Stimulated activated CD4-positive, alpha-beta T cell treated with anti-CD3 and anti-CD28 coated beads, Interleukin-12 subunit alpha, Interleukin-12 subunit beta, amount 100 ng/mL, for 24 hours (primary cell): ENCODE results near the gene HNRNPU.

Experiments used
- DNase-seq, 2 experiments: peaks; one replicate each; pipeline ENCODE4 v3.0.0-alpha.2; 2020; ENCODE audit warnings: low read depth in 2 of 2

The HNRNPU gene

DNA sequence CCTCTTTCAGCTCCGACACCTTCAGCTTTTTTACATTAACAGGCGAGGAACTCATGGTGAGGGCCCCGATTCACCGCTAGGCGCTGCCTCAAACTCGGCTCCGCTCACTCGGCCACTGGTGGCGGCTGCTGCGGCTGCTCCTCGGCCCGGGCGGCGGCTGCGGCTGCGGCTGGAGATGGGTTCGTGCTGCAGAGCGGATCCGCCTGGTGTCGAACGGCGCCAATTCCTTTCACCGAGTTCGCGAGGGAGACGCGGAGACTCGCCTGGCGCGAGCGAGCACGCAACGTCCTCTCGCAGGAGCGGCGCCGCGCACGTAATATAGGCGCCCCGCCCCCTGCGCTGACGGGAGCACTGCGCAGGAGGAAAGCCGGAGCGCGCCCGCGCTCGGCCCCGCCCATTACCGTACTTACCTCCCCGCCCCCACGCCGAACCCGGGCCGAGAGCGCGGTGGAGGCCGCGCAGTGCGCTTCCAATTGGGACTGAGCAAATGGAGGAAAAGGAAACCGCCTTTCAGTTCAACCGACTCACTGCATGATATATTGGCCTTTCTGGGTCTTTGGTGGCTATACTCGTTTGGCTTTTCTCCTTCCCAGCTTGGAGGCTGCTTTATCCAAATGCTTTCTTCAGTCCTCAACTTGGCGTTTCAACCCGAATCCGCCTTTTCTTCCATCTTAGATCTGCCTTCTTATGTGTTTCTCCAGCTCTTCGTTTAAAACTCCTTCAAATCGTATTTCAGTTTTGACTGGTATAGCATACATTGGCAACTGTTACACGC lies at the start of gene HNRNPU:
Gene HNRNPU, minus strand, starts transcription at position 291 of the 775 bp plus-strand sequence. Its CDS starts 236 bp downstream, at position 55.
- peak; percentile 91 to 94 for DNase-seq

DNA sequence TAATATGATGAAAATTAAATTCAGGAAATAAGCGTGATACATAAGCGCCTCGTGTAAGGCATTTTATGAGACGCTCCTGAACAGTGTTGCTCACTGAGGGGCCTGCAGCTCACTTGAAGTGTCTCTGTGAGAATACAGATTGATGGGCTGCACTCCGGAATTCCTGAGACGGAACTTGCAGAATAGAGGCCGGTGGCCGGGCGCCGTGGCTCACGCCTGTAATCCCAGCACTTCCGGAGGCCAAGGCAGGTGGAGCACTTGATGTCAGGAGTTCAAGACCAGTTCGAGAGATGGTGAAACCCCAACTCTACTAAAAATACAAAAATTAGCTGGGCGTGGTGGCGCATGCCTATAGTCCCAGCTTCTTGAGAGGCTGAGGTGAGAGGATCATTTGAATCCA lies 49.5 kb upstream of the HNRNPU start:
- no peak for DNase-seq

GRCh38 chr1:244904119-244904518 lies 39.8 kb upstream of the HNRNPU start:
- no peak for DNase-seq

DNA sequence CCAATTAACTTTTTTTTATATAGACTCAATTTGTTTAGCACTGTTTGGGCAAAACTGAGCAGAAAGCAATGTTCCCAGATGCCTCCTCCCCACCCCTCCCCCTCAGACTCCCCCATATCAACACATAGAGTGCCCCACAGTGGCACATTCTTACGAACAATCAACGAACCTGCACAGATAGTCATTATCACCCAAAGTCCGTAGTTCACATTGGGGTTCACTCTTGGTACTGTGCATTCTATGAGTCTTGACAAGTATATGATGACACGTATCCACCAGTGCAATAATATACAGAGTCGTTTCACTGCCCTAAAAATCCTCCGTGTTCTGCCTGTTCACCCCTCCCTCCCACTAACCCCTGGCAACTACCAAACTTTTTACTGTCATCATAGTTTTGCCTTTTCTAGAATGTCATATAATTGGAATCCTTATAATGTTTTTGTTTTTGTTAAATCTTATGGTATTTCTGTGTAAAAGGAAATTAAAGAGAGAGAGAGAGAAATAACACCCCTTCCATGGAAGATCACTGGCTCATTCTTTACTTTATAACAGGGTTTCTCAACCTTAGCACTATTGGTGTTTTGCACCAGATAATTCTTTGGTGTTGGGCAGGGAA lies 37.2 kb upstream of the HNRNPU start:
- no peak for DNase-seq

GRCh38 chr1:244897476-244898254 lies 33.3 kb upstream of the HNRNPU start:
- DNase-seq: no peak

DNA sequence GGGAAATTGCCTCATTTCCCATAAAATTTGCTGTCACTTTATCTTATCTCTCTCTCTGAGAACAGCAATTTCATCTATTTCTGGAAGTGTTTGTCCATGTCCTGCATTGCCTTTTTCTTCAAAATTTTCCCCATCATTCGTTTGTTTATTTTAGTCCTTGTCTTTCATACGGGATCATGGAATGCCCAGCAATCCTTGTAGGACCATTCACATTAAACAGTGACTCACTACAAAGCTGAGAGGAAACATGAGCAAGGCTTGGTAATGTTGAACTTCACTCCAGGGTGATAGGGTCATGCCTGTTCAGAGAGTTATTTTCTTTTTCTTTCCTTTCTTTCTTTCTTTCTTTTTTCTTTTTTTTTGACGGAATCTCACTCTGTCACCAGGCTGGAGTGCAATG lies 32.2 kb upstream of the HNRNPU start:
- no peak for DNase-seq

GRCh38 chr1:244893836-244894235 lies 29.5 kb upstream of the HNRNPU start:
- DNase-seq: no peak

GRCh38 chr1:244887281-244887680 lies 22.9 kb upstream of the HNRNPU start:
- no peak for DNase-seq

DNA sequence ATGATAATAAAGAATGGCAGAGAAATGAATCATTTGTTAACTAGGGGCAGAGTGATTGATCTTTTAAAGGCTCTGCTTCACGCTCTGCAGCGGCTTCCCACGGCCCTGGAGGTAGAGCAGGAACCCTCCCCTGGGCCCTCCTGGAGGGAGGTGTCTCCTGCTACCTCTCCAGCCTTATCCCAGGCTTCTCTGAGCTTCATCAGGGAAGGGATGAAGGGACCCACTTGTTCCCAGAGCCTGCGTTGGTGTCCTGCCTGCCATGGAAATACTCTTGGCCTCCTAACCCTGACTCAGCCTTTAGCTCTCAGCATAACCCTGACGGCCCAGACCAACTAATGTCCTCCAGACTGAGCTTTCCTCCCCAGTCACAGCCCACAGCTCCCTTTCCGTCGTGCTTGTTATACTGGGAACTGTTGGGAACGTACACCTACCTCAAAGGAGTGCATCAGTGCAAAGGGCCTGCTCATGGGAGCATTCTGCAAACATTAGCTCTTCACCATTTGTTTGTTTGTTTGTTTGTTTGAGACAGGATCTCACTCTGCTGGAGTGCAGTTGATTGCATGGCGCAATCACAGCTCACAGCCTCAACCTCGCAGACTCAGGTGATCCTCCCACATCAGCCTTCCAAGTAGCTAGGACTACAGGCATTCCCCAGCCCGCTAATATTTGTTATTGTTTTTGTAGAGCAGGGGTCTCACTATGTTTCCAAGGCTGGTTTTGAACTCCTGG lies 17.4 kb upstream of the HNRNPU start:
- no peak for DNase-seq

DNA sequence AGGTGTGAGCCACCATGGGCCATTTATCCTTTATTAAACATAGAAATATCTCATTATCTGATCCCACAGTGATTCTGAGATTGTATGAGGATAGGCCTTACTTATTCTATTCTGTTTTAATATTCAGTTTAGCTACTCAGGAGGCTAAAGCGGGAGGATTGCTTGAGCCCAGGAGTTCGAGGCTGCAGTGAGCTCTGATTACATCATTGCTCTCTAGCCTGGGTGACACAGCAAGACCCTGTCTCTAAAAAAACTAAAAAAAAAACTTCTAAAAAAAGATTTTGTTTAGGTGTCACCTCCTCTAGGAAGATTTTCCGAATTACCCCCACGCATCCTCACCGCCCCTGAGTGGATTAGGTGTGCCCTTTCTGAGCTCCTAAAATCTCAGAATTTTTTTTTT lies 14.3 kb upstream of the HNRNPU start:
- no peak for DNase-seq

GRCh38 chr1:244876228-244876910 lies 12.0 kb upstream of the HNRNPU start:
- no peak for DNase-seq

DNA sequence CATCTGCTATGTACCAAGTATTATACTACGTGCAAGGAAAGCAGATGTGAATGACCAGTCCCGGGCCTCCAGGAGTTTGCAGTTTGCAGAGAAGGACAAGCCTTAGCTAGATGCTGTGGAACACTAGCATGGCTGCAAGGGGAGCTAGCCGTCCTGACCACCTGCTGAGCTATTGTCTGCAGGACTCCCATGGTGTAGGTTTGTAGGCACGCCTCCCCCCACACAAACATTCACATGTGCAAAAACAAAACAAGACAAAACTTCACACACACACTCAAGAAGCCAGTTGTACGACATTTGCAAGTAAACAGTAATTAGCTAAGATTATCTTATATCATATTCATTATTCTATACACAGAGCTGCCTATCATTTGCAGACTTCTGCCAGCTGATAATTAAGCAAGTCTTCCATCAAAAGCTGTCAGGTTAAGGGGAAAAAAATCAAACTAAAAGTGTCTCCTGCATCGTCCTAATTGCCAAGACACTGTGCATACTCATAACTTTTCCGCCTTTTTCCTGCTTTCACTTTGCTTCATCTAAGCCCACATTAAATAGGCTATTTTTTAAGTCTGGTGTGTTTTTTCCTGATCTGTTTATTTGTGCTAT lies 10.7 kb upstream of the HNRNPU start:
- DNase-seq: no peak

- DNase-seq: no peak
Measured at GRCh38 chr1:244869950-244870349, 5.6 kb upstream of the HNRNPU start.

GRCh38 chr1:244869364-244869827 lies 5.1 kb upstream of the HNRNPU start:
- no peak for DNase-seq

- no peak for DNase-seq
Measured at GRCh38 chr1:244868484-244869363, 4.4 kb upstream of the HNRNPU start.

DNA sequence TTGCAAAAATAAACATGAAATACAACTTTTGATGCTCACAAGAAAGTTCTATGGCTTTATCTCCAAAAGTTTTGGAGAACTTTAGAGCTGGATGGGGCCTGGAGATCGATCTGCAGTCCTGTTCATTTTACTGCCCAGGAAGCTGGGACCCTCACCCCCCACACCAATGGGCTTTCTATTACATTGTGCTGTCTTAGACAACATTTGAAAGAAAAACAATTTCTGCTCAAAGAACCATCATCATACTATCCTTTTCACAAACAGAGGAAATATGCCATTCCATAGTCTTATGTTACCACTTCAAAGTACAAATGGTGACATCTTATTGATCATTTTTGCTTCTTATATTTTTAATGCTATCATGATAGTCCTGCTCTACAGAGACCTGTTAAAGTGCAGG lies 2.0 kb upstream of the HNRNPU start:
- no peak for DNase-seq

DNA sequence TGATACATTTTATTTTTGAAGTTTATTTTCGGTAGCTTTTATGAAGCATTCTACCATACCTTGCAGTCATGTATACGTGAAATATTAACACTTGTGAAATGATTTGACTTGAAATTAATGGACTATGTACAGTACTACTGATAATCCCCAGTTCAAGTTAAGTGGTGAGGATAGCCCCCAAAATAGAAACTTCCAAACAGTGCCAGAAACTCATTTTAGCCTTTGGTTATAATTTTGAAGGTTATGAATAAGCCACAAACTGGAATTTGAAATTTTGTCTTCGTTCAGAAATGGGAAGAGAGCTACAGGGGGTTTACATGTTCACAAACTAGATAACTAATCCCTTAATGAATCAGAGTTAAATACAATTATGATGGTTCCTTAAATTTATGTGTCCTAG lies 1.5 kb upstream of the HNRNPU start:
- DNase-seq: no peak

DNA sequence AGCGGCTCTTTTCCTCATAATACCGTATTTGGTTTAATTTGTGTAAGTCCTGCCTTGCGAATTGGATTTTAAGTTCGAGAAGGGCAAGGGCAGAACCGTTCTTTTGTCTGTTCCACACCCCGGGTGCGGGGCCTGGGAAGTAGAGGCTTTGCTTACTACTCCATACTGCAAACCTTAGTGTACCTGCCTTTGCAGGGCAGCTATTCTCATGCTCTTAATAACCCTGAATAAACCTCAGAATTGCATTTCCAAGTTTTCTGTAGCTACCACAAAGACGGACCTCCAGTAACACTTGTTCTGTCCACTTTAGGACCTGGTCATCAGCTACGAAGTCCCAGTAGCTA lies 657 bp upstream of the HNRNPU start:
- peak; percentile 12 to 23 for DNase-seq

DNA sequence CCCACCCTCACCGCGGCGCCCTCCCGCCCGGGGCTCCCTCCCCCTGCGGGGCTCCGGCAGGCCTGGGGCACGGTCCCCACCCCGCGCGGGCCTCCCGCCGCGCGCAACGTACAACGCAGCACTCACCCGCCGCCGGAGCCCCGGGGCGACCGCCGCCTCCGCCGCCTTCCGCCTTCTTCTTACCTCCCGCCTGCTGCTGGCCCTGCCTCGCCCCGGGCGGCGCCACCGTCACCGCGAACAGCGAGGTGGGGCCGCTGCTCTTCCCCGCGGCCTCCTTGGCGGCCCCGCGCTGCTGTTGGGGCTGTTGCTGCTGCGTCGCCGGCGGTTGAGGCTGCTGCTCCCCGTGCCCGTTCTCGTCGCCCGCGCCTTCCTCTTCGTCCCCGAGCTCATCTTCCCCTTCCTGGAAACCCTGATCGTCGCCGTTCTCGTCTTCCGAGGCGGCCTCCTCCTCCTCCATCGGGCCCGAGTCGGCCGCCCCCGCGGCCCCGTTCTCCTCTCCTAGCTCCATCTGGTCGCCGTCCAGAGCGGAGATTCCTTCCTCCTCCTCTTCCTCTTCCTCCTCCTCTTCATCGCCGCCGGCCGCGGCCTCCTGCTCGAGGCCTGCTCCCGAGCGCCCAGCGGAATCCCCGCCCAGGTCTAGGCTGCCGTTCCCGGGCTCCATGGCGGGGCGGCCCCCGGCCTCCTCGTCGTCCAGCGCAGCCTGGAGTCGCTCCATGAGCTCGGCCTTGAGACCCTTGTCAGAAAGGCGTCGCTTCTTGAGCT lies 671 bp downstream of the HNRNPU start:
- DNase-seq: peak in 1 of 2 experiments; percentile 12
